Trophoblast cell (in vitro differentiated cells and primary cell): Measurements from ENCODE around the gene KIAA1958.
A peak's percentile ranks its signal among the peaks of the same experiment; 100 is the strongest.

Experiments
- DNase-seq, 2 donors: peaks; one replicate each; pipeline ENCODE4 v3.0.0-alpha.2; 2016
- H2AFZ ChIP-seq: 2 replicates; pipeline ENCODE4 v1.6.1; 2013; ENCODE audit warnings: low read length, moderate library complexity, mild to moderate bottlenecking; ENCODE audit not compliant: insufficient read depth, poor library complexity
- H2AK5ac ChIP-seq: 2 replicates; pipeline ENCODE4 v1.6.1; 2013; ENCODE audit warnings: mild to moderate bottlenecking, low read length
- H2BK120ac ChIP-seq: 2 replicates; pipeline ENCODE4 v1.6.1; 2013; ENCODE audit warnings: low read length, mild to moderate bottlenecking, moderate library complexity; ENCODE audit not compliant: insufficient read depth, poor library complexity
- H2BK12ac ChIP-seq: 2 replicates; pipeline ENCODE4 v1.6.1; 2013; ENCODE audit warnings: mild to moderate bottlenecking, low read length, moderate library complexity
- H2BK5ac ChIP-seq: 2 replicates; pipeline ENCODE4 v1.6.1; 2013; ENCODE audit warnings: low read length, low read depth, moderate library complexity, mild to moderate bottlenecking; ENCODE audit not compliant: poor library complexity
- H3K14ac ChIP-seq: 2 replicates; pipeline ENCODE4 v1.6.1; 2013; ENCODE audit warnings: mild to moderate bottlenecking, low read length
- H3K18ac ChIP-seq: 2 replicates; pipeline ENCODE4 v1.6.1; 2013; ENCODE audit warnings: mild to moderate bottlenecking, low read length
- H3K23ac ChIP-seq: 2 replicates; pipeline ENCODE4 v1.6.1; 2013; ENCODE audit warnings: low read length
- H3K27ac ChIP-seq: 2 replicates; pipeline ENCODE4 v1.5.1; 2013; ENCODE audit warnings: low read depth, mild to moderate bottlenecking, inconsistent platforms, low read length, moderate library complexity
- H3K27me3 ChIP-seq: 2 replicates; pipeline ENCODE4 v1.6.1; 2013; ENCODE audit warnings: inconsistent platforms, mild to moderate bottlenecking, low read length, moderate library complexity; ENCODE audit not compliant: insufficient read depth
- H3K36me3 ChIP-seq, 2 experiments: 1 replicate in 1 of 2; 2 replicates in 1 of 2; pipeline ENCODE4 v1.6.1; 2013; ENCODE audit warnings: low read length in 2 of 2, mild to moderate bottlenecking in 2 of 2, moderate library complexity in 1 of 2; ENCODE audit not compliant: insufficient read depth in 2 of 2, control insufficient read depth in 1 of 2
- H3K4ac ChIP-seq: 2 replicates; pipeline ENCODE4 v1.6.1; 2013; ENCODE audit warnings: low read depth, mild to moderate bottlenecking, low read length, moderate library complexity
- H3K4me1 ChIP-seq, 2 experiments: 1 replicate in 1 of 2; 2 replicates in 1 of 2; pipeline ENCODE4 v1.6.1; 2013; ENCODE audit warnings: low read length in 2 of 2, mild to moderate bottlenecking in 2 of 2, moderate library complexity in 1 of 2; ENCODE audit not compliant: insufficient read depth in 2 of 2, control insufficient read depth in 1 of 2
- H3K4me2 ChIP-seq: 2 replicates; pipeline ENCODE4 v1.6.1; 2013; ENCODE audit warnings: inconsistent platforms, mild to moderate bottlenecking, low read length, moderate library complexity
- H3K4me3 ChIP-seq: 2 replicates; pipeline ENCODE4 v1.5.1; 2013; ENCODE audit warnings: mild to moderate bottlenecking, low read depth, low read length, inconsistent platforms
- H3K79me1 ChIP-seq: one replicate; pipeline ENCODE4 v1.6.1; 2013; ENCODE audit warnings: low read length
- H3K79me2 ChIP-seq: 2 replicates; pipeline ENCODE4 v1.6.1; 2013; ENCODE audit warnings: low read length, mild to moderate bottlenecking; ENCODE audit not compliant: control insufficient read depth, insufficient read depth, poor library complexity
- H3K9ac ChIP-seq: 2 replicates; pipeline ENCODE4 v1.6.1; 2013; ENCODE audit warnings: mild to moderate bottlenecking, low read length
- H3K9me3 ChIP-seq: 2 replicates; pipeline ENCODE4 v1.6.1; 2013; ENCODE audit warnings: low read depth, mild to moderate bottlenecking, control low read depth, inconsistent platforms, low read length; ENCODE audit not compliant: insufficient read depth
- H4K12ac ChIP-seq: 2 replicates; pipeline ENCODE4 v1.6.1; 2013; ENCODE audit warnings: low read depth, mild to moderate bottlenecking, low read length, moderate library complexity
- H4K8ac ChIP-seq: 2 replicates; pipeline ENCODE4 v1.6.1; 2013; ENCODE audit warnings: low read depth, mild to moderate bottlenecking, low read length, moderate library complexity
- H4K91ac ChIP-seq: one replicate; pipeline ENCODE4 v1.6.1; 2013; ENCODE audit warnings: low read depth, mild to moderate bottlenecking, low read length, moderate library complexity
- WGBS: extraction: QIAGEN DNeasy Blood & Tissue Kit; methylation state at CpG from one replicate; pipeline ENCODE4 v1.1.7; 2013; ENCODE audit warnings: missing lambda C conversion rate; ENCODE audit not compliant: insufficient read length, insufficient coverage; ENCODE audit errors: extremely low coverage; 5-methylcytosine and 5-hydroxymethylcytosine counted together

Gene KIAA1958

DNA sequence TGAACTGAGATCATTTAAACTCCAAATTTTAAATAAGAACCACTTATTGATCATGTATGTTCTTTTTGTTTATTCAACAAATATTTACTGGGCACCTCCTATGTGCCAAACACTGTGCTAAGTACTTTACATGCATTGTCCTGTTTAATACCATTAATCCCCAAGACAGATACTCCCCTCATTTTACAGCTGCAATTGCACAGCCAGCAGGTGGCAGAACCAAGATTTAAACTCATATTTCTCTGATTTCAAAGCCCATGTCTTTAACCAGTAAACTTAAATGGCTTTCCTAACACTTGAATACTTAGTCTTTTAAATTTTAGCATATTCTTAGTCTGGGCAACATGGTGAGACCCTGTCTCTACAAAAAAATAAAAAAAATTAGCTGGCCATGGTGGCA, 43.4 kb upstream of the KIAA1958 start:
- no peak overlapping the region for H3K4me3 ChIP-seq
- no peak overlapping the region for H4K12ac ChIP-seq
- H2BK5ac ChIP-seq, result no peak overlapping the region
- H4K8ac ChIP-seq, result no peak overlapping the region
- no peak overlapping the region for H3K18ac ChIP-seq
- H3K79me1 ChIP-seq, result no peaks in the 10 kb centered on the region
- no peak overlapping the region for H4K91ac ChIP-seq
- no peak overlapping the region for H3K9ac ChIP-seq
- H3K79me2 ChIP-seq, result no peaks in the 10 kb centered on the region
- H3K27me3 ChIP-seq, result no peaks in the 10 kb centered on the region
- H3K27ac ChIP-seq, result no peak overlapping the region
- no peak overlapping the region for H2BK12ac ChIP-seq
- no peaks in the 10 kb centered on the region for H3K9me3 ChIP-seq
- H3K4me2 ChIP-seq, result no peak overlapping the region
- H2BK120ac ChIP-seq, result no peak overlapping the region
- no peak overlapping the region for H2AK5ac ChIP-seq
- H3K14ac ChIP-seq, result no peak overlapping the region
- peaks cover 0 to 3% of the 10 kb centered on the region in 2 experiments for H3K4me1 ChIP-seq
- no peak overlapping the region for H2AFZ ChIP-seq
- no peak overlapping the region for H3K23ac ChIP-seq
- peaks cover 2 to 4% of the 10 kb centered on the region in 2 experiments for H3K36me3 ChIP-seq
- DNase-seq, result peak; percentile 3 to 50
- no peak overlapping the region for H3K4ac ChIP-seq

DNA sequence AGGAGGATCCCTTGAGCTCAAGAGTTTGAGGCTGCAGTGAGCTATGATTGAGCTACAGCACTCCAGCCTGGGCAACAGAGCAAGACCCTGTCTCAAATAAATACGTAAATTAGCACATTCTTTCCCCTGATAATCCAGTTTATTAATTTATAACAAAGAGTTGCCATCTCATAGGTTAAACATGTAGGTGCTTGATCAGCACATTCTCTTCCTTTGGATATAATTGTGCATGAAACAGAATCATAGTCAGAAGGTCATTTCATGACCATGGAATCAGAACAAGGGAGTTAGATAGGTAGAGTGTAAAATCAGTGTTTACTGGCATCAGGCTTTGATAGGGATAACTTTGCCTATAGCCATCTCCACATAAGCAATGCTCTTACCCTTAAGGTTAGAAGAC, 43.0 kb upstream of the KIAA1958 start:
- Histone ChIP-seq H3K79me2 (no peaks in the 10 kb centered on the region), H3K9ac (no peak overlapping the region), H3K79me1 (no peaks in the 10 kb centered on the region), H2AK5ac (no peak overlapping the region), H3K27ac (no peak overlapping the region), H2BK120ac (no peak overlapping the region), H3K4me3 (no peak overlapping the region), H3K4ac (no peak overlapping the region), H3K14ac (no peak overlapping the region), H3K4me1 (peaks cover 0 to 3% of the 10 kb centered on the region in 2 experiments), H2BK12ac (no peak overlapping the region), H3K9me3 (no peaks in the 10 kb centered on the region), H3K23ac (no peak overlapping the region), H3K18ac (no peak overlapping the region), H3K27me3 (no peaks in the 10 kb centered on the region), H4K8ac (no peak overlapping the region), H2BK5ac (no peak overlapping the region), H4K12ac (no peak overlapping the region), H2AFZ (no peak overlapping the region), H3K36me3 (peaks cover 2 to 4% of the 10 kb centered on the region in 2 experiments), H3K4me2 (no peak overlapping the region), H4K91ac (no peak overlapping the region)
- WGBS, result no CpG with 5 or more reads among the region's 1 CpG
- no peak for DNase-seq

- WGBS, result no CpG with 5 or more reads among the region's 1 CpG
- DNase-seq, result no peak
- H3K18ac ChIP-seq, result no peak overlapping the region
Measured at GRCh38 chr9:112445196-112445595, 41.4 kb upstream of the KIAA1958 start.

DNA sequence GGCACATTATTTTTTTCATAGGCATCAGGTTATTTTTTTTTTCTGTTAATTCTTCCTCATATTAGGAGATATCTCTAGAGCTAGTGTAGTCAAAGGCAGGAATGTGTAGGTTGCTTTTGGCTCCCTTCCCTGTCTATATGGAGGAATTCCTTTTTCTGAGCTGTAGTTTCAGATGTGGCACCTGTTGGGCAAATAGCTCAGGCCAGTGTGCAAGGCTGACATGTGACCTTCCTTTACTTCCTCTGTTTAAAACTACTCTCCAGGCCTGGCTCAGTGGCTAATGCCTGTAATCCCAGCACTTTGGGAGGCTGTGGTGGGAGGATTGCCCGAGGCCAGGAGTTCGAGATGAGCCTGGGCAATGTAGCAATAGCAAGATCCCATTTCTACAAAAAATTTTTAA, 40.5 kb upstream of the KIAA1958 start:
- H4K8ac ChIP-seq, result no peak overlapping the region
- H3K27me3 ChIP-seq, result no peaks in the 10 kb centered on the region
- no peak overlapping the region for H2BK5ac ChIP-seq
- no peak overlapping the region for H3K18ac ChIP-seq
- H3K4me1 ChIP-seq, result peaks cover 0 to 3% of the 10 kb centered on the region in 2 experiments
- peaks cover 0 to 2% of the 10 kb centered on the region in 2 experiments for H3K36me3 ChIP-seq
- H3K79me2 ChIP-seq, result no peaks in the 10 kb centered on the region
- H2BK120ac ChIP-seq, result no peak overlapping the region
- no peak overlapping the region for H2AK5ac ChIP-seq
- no peaks in the 10 kb centered on the region for H3K9me3 ChIP-seq
- H3K27ac ChIP-seq, result no peak overlapping the region
- H3K23ac ChIP-seq, result no peak overlapping the region
- H3K4me3 ChIP-seq, result no peak overlapping the region
- H4K12ac ChIP-seq, result no peak overlapping the region
- H2BK12ac ChIP-seq, result no peak overlapping the region
- no peak overlapping the region for H3K9ac ChIP-seq
- H4K91ac ChIP-seq, result no peak overlapping the region
- H3K79me1 ChIP-seq, result no peaks in the 10 kb centered on the region
- no peak overlapping the region for H3K4ac ChIP-seq
- no peak overlapping the region for H3K4me2 ChIP-seq
- no peak overlapping the region for H2AFZ ChIP-seq
- H3K14ac ChIP-seq, result no peak overlapping the region
- DNase-seq, result no peak
- no CpG with 5 or more reads among the region's 2 CpGs for WGBS

More at GRCh38 chr9:112445196-112445595, 41.4 kb upstream of the KIAA1958 start:
- Histone ChIP-seq H3K36me3 (peaks cover 1 to 2% of the 10 kb centered on the region in 2 experiments), H3K79me1 (no peaks in the 10 kb centered on the region), H4K8ac (no peak overlapping the region), H2AK5ac (no peak overlapping the region), H4K91ac (no peak overlapping the region), H3K27me3 (no peaks in the 10 kb centered on the region), H2BK5ac (no peak overlapping the region), H3K27ac (no peak overlapping the region), H2AFZ (no peak overlapping the region), H3K9ac (no peak overlapping the region), H2BK12ac (no peak overlapping the region), H4K12ac (no peak overlapping the region), H2BK120ac (no peak overlapping the region), H3K4me1 (peaks cover 0 to 3% of the 10 kb centered on the region in 2 experiments), H3K14ac (no peak overlapping the region), H3K23ac (no peak overlapping the region), H3K9me3 (no peaks in the 10 kb centered on the region), H3K4me3 (no peak overlapping the region), H3K4me2 (no peak overlapping the region), H3K4ac (no peak overlapping the region), H3K79me2 (no peaks in the 10 kb centered on the region)
